GM10847 (cell line): ENCODE measurements around the gene BRD1.

Source experiments
- POLR2A ChIP-seq: IDR thresholded peaks from 2 replicates; pipeline ENCODE4 v1.6.1; 2011; ENCODE audit not compliant: insufficient read length; ENCODE audit errors: extremely low read depth

Gene BRD1

GRCh38 chr22:49774499-49775151, 53.0 kb downstream of the BRD1 start:
- no peak for TF ChIP-seq POLR2A

GRCh38 chr22:49774046-49774445, 53.6 kb downstream of the BRD1 start:
- TF ChIP-seq POLR2A: no peak

DNA sequence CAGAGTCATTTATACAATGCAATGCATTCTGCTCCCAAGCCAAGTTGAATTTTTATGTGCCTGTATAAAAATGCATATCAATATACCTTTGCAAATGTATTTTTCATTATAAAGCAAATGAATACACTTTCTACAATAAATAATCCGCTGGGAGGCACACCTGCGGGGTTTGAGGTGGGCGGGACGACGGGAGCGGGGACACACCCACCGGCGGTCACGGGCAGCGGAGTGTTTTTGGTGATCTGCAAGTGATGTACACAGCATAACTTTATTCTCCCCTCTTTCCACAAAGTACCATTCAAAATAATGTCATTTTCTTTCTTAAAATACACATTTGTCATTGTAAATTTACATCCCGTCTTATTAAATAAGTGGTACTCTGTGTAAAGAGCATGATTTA, 54.1 kb downstream of the BRD1 start:
- no peak for TF ChIP-seq POLR2A

DNA sequence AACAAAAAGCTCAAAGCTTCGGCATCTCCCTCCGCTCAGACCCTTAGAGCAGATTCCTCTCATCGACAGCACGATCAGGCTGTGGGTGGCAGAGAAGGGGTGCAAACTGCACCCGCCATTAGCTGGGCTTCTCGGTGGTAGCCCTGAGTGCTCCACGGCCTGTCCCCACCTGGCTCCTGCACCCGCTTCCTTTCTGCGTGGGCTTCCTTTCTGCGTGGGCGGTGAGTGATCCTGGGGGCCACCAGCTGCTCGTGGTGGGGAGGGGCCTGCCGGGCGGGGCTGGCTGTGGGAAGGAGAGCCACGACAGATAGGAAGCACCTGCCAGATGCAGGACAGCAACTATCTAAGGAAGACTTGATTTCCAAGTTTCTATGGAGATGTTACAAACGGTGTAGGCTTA, 55.0 kb downstream of the BRD1 start:
- TF ChIP-seq POLR2A: no peak

DNA sequence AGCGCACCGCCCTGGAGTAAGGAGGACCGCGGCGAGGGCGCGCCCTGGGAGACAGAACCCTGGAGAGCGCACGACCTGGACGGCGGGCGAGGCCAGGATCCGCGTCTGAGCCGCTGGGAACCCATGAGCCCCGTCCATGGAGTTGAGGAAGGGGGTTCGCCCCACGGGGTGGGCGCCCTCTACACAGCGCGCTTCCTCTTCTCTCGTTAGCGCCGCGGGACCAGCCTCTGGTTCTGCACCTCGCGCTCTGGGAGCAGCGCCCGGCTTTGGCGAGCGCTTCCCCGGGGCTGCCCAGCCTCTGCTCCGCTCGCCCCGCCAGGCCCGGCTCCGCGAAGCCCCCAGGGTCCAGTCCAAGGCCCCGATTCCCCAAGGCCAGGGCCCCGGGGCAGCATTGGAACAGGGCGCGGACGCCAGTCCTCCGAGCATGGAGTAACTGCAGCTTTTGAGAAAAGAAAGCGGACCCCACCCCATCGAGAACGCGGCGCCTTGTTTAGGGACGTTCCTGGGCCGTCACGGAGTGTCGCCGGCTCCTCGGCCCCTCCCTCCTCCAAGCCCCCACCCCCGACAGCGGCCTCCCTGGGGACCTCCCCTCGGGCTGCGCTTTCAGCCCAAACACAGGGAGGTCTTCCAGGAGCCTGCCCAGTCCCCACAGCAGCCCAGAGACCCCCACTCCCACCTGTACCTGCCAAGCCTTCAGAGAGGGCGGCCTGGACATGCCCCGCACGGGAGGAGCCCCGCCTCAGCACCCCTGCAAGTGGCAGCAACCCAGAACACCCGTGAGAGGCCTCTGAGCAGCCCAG, 56.2 kb downstream of the BRD1 start:
- TF ChIP-seq POLR2A: no peak

- no peak for TF ChIP-seq POLR2A
Measured at GRCh38 chr22:49770547-49771265, 57.0 kb downstream of the BRD1 start.

DNA sequence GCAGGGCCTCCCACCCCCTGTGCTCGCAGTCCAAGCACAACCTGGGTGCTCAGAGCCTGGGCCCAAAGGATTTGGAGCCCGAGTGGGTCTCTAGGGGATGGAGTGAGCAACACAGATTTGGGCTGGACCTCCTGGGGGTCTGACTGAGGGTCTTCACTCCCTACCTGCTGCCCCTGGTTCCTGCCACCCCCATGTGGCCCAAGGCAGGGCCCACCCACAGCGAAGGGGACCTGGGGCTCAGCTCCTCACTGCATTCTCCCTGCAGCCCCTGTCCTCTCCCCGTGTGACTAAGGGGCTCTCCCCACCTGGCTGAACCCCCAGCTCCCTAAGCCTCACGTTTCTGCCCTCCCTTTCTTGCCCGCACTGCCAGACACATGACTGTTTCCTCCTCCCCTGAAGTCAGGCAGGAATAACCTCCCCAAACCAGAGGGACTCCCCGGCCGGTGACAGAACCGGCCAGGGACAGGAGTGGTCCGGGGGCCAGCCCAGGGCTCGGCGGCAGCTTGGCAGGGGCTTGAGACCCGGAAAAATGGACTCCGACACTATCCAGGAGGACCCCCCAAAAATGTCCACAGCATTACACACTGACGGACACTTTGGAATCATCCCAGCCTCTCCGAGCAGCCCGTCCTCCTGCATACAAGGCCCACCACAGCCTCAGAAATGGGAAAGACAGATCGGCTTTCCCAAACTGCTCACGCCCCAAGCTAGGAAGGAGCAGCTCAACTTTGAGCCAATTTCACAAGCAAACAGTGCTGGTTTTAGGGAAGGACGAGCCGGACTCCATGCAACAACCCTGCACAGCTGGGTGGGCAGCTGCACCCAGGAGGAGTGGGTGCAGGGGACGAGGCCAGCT, 57.8 kb downstream of the BRD1 start:
- no peak for TF ChIP-seq POLR2A

GRCh38 chr22:49768951-49769690, 58.6 kb downstream of the BRD1 start:
- no peak for TF ChIP-seq POLR2A

- TF ChIP-seq POLR2A: no peak
Measured at GRCh38 chr22:49768077-49768910, 59.4 kb downstream of the BRD1 start.

DNA sequence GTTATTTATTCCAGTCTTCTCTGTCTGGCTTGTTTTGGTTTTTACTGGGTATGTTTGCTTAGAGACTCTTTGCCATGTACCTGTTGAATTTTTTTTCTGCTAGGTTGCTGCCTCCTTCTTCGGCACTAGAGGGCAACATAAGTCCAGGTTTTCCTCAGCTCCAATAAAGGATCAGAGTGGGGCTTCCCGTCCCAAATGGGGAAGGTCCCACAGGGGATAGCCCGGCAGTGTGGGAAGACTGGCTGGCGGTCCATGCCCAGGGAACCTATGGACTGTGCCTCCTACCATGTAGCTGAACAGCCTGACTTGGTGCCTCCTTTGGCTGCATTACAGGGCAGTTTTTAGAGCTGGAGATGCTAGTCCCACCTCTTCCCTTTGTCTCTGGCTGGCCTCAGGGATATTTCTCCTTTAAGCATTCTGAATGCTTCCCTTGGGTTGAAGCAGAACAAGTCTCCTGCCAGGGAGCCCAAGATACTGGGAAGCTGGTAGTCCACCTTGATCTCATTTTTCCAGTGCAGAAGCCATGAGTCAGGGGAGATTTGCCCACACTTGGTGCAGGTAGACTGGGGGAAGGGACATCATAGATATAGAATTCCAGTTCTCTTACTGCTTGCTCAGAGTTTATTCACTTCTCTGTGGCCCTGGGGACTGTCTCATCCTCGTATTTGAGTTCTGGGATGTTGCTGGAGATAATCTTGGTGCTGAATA, 60.2 kb downstream of the BRD1 start:
- TF ChIP-seq POLR2A: no peak

DNA sequence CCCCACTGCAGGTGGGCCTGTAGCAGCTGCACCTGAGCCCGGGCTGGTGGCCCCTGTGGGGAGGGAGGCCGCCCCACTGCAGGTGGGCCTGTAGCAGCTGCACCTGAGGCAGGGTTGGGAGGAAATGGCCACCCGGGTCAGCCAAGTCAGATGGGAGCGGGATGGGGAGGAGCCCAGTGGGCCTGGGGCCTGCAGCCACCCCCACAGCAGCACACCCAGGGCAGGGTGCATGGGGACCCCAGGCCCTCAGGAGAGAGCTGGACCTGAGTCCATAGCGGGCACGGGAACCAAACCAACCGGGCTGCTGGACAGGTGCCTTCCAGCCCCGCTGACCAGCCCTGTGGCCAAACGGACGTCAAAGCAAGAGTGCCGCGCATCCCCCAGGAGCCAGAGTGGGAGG, 61.7 kb downstream of the BRD1 start:
- TF ChIP-seq POLR2A: no peak

DNA sequence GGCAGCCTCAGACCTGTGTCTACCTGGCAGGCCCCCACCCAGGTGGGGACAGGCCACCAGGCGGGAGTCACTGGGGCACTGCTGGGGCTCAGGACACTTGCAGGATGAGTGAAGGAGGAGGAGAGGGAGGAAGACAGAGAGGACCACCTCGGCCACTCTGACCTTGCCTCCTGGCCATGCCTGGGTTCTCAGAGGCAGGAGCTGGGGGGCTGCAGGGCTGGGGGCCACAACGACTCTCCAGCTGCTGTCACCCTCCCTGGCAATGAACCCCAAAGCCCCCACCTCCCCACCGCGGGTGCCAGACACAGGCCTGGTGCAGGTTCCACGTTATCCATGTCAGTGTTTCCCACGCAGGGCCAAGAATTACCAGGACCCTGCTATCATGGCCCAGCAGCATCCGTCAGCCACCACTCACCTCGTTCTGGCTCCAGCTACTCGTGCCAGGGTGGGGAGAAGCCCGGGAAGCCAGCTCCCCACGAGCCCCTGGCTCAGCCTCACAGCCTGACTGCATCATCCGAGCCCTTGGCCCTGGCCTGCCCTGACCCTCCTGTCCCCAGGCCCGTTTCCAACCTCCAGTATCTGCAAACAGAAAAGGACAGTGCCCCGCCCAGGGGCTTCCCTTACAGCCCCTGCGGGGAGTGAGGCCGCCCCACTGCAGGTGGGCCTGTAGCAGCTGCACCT, 62.4 kb downstream of the BRD1 start:
- TF ChIP-seq POLR2A: no peak
